ENCODE data around the gene NRM.
A peak's percentile ranks its signal among the peaks of the same experiment; 100 is the strongest.
"Not testable (repeated sequence)": the region's sequence is repeated elsewhere in the genome, so short reads cannot be mapped to it uniquely, and the experiment has no call there.

Gene NRM, protein sequence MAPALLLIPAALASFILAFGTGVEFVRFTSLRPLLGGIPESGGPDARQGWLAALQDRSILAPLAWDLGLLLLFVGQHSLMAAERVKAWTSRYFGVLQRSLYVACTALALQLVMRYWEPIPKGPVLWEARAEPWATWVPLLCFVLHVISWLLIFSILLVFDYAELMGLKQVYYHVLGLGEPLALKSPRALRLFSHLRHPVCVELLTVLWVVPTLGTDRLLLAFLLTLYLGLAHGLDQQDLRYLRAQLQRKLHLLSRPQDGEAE

DNA sequence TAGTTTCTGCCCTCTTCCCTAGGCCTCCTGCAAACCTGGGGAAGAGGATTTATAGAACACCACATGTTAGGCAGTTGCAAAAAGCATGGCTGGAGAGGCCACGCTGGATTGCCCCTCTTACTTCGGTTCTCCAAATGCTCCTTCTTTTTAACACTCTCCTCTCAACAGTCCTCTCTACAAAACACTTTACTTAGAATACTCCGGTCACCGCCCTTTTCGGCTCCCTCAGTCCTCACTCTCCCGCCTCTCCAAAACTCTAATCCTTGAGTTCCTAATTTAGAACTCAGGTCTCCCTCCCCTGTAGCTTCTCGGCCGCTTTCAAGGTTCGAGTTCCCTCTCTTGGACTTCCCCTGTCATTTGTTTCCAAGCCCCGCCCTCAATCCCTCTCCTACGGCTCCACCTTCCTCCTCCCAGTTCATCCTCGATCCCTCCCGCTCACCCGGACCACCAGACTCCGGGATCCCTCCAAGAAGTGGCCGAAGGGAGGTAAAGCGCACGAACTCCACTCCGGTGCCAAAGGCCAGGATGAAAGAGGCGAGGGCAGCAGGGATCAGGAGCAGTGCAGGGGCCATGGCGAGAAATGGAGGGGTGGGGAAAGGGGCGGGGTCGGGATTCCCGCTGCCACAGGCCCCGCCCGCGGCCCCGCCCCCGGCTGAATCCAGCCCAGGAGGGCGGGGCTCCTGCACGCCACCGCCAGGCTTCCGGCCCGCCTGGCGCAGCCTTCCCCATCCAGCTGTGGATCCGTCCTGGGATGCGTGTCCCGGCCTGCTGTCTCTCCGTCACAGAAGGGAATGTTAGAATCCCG, at the start of gene NRM:
NRM (minus strand) TSS at position 582 of the 805 bp plus-strand sequence; CDS start at position 572, 10 bp downstream.
- DNase-seq (ENCODE audit: low spot score) (peak; percentile 54), FAIRE-seq (no peak)

DNA sequence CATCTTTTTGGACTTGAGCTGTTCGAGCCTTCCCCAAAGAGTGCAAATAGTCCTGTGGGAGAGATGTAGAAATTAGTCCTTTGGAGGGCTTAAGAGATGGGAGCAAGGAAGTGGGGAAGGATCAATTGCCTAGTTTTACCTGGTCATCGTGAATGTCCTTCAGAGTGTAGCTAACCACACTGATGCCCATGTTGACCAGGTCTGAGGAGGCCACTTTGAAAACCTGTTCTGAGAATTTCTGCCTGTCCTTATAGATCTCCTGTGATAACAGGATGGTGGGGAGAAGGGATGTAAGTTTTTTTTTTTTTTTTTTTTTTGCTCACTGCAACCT, 49.7 kb upstream of the NRM start:
- FAIRE-seq = no peak
- DNase-seq (ENCODE audit: low spot score) = no peak

DNA sequence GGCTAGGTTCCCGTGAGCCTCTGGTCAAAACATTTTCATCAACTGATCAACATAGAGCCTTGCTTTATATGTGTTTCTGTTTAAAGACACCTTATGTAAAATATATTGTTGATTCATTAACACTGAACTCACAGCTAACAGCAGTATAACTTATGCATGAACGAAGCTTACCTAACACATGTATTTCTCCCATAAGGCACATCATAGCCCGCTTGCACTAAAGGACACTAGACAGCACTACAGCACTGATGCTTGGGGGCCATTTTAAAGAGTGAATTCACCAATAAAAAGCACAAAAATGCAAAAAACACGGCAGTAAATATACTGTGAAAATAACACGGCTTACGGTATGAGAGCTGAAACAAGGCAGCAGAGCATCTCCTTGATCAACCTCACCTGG, 47.7 kb upstream of the NRM start:
- DNase-seq (ENCODE audit: low spot score) = no peak
- FAIRE-seq = no peak

DNA sequence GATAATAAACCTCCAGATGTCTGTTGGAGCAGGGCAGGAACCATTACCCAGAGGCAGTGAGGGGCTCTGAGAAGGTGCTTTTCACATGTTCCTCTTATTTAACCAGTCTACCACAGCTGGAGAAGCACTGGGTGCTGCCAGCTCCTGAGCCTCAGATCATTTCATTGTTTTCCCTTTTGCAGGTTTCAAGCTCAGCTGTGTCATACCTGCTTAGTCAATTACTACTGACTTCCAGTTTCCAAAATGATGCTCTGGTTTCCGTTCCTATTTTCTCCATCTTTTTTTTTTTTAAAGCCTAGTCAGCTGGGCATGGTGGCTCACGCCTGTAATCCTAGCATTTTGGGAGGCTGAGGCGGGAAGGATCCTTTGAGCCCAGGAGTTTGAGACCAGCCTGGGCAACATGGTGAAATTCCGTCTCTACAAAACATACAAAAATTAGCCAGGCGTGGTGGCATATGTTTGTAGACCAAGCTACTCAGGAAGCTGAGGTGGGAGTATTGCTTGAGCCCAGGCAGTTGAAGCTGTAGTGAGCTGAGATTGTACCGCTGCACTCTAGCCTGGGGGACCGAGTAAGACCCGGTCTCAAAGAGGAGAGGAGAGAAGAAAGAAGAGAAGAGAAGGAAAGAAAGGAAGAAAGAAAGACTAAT, 45.0 kb upstream of the NRM start:
- DNase-seq (ENCODE audit: low spot score) (no peak), FAIRE-seq (no peak)

DNA sequence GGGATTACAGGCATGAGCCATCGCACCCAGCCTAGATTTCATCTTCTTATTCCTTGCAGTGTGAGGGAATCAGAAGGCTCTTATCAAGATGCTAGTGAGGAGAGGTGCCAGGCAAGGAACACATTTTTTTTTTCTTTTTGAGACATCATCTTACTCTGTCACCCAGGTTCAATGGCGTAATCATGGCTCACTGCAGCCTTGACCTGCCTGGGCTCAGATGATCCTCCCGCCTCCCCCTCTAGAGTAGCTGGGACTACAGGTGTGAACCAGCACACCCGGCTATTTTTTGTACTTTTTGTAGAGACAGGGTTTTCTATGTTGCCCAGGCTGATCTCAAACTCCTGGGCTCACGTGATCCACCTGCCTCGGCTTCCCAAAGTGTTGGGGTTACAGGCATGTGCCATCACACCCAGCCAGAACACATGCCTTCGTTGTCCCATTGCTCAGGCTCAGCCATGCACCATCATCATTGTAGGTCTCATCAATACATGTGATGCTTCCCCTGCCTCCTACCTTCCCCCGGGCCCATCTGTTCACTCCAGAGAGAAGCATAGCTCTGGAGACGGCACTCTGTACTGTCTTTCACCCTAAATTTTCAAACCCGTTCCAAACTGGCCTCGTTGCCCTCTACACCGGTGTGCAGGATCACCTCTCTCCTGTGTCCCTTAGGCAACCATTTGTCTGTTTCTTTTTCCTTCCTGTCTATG, 41.6 kb upstream of the NRM start:
- FAIRE-seq = no peak

DNA sequence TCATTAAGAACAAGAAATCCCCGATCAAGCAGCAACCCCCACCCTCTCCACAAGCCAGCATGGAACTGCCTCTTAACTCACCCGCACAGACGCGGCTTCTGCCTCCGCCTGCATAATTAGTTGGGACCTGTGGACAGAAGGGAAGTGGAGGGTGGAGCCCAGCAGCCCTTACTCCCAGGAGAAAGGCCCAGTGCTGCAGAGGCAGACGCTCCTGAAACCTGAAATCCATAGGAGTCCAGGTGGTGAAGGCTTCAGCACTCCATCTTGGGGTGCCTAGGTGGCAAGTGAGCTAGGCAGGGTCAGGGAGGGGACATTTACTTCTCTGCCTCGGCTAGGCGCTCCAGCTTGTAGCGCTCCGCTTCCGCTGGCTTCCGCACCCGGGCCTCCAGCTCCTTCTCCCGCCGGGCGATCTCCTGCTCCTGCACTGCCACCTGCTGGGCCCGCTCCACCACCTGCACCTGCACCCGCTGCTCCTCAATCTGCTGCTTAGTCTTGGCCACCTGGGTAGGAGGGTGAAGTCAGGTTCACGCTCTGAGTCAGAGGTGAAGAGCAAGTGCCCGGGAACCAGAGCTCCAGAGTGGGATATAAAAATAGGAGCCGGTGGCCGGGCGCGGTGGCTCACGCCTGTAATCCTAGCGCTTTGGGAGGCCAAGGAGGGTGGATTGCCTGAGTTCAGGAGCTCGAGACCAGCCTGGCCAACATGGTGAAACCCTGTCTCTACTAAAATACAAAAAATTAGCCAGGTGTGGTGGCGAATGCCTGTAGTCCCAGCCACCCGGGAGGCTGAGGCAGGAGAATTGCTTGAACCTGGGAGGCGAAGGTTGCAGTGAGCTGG, 40.0 kb upstream of the NRM start:
- FAIRE-seq = no peak
- DNase-seq (ENCODE audit: low spot score) = no peak

More for the DNA sequence above, 41.6 kb upstream of the NRM start:
- no peak for DNase-seq (ENCODE audit: low spot score)

DNA sequence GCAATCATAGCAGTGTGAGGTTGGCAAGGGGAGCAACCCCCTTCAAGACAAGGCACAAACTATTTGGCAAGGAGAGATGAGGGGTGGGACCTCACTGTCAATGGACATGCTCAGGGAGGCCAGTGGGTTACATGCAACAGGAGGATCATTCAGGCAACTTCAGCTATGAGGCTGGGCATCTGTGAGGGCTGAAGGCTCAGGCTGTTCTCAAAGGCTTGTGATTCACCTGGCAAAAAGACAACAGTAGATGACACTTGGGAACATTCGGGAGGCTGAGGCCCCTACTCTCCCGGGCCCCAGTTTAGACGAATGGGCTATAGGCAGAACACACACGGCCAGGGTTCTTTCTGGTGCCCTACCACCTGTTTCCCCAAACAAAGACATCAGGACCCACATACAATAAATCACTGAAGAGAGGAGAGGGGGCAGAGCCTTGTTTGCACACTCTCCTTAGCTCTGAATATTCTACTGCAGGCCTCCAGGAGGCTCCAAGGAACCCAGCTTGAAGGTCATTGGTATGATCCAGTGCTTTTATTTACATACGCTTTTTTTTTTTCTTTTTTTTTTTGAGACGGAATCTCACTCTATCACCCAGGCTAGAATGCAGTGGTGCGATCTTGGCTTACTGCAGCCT, 37.3 kb upstream of the NRM start:
- DNase-seq (ENCODE audit: low spot score) (no peak), FAIRE-seq (no peak)

DNA sequence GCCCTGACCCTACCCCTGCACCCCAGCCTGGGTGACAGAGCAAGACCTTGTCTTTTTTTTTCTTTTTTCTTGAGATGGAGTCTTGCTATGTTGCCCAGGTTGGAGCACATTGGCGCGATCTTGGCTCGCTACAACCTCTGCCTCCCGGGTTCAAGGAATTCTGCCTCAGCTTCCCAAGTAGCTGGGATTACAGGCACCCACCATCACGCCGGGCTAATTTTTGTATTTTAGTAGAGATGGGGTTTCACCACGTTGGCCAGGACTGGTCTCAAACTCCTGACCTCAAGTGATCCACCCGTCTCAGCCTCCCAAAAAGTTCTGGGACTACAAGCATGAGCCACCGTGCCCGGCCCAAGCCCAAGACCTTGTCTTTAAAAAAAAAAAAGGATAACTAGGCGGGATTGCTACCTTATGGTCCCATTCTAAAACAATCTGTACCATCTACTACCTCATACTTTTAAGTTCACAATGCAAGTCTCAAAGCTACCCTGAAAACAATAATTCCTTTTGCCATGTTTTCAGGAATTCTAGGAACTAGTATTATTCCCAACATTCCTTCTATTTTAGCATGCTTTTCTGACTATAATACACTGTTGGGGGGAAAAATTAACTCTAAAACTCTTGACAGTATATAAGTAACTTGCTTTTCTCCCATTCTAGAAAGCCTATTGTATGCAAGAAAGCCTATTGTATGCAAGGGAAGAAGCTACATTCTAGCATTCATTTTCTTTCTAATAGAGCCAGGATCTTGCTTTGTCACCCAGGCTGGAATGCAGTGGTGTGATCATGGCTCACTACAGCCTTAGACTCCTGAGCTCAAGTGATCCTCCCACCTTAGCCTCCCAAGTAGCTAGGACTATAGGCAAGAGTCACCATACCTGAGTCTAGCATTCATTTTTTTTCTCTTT, 36.0 kb upstream of the NRM start:
- FAIRE-seq (no peak), DNase-seq (ENCODE audit: low spot score) (no peak)

DNA sequence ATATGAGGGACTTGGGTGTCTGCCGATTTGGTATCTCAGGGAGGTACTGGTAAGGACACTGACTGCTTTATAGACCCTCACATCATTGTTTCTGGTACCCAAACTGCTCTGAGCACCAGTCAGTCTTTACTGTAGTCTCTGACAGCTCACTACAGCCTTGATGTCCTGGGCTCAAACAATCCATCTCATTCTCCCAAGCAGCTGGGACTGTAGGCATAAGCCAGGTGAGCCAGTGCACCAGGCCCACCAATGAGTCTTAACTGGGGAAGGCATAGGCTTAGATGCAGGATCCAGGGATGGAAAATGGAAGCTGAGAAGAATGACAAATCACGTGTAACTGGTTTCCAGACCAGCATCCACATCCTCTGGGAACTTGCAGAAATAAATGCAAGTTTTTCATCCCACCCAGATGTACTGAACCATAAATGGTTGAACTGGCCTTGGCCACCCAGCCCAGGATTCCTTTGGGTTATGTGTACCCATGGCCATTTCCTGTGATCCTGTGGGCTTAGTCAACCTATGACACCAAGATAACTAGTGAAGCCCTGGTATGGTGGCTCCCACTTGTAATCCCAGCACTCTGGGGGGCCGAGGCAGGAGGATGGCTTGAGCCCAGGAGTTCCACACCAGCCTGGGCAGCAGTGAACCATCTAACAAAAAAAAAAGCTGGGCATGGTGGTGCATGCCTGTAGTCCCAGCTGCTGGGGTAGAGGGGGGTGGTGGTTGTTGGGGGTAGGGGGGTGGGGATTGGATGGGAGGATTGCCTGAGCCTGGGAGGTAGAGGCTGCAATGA, 35.1 kb upstream of the NRM start:
- FAIRE-seq (peak; percentile 61), DNase-seq (ENCODE audit: low spot score) (peak; percentile 86)

DNA sequence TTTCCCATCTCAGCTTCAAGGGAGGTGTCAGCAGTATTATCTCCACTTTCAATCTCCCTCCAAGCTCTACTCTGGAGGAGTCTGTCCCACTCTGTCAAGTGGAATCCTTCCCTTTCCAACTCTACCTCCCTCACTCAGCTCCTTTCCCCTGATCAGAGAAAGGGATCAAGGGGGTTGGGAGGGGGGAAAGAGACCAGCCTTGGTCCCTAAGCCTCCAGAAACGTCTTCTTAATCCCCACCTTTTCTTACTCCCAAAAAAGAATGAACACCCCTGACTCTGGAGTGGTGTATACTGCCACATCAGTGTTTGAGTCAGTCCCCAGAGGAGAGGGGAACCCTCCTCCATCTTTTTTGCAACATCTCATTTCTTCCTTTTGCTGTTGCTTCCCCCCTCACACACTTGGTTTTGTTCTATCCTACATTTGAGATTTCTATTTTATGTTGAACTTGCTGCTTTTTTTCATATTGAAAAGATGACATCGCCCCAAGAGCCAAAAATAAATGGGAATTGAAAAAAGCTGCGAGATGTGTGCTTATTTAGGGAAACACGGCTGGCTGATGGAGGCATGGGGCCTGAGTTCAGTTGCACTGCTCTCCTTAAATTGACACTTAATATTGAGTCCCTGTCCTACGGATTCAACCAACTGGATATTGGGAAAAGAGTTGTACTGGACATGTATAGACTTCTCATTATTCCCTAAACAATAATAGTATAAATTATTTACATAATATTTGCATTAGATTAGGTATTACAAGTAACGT, 34.3 kb upstream of the NRM start:
- no peak for FAIRE-seq
- DNase-seq (ENCODE audit: low spot score) = no peak

DNA sequence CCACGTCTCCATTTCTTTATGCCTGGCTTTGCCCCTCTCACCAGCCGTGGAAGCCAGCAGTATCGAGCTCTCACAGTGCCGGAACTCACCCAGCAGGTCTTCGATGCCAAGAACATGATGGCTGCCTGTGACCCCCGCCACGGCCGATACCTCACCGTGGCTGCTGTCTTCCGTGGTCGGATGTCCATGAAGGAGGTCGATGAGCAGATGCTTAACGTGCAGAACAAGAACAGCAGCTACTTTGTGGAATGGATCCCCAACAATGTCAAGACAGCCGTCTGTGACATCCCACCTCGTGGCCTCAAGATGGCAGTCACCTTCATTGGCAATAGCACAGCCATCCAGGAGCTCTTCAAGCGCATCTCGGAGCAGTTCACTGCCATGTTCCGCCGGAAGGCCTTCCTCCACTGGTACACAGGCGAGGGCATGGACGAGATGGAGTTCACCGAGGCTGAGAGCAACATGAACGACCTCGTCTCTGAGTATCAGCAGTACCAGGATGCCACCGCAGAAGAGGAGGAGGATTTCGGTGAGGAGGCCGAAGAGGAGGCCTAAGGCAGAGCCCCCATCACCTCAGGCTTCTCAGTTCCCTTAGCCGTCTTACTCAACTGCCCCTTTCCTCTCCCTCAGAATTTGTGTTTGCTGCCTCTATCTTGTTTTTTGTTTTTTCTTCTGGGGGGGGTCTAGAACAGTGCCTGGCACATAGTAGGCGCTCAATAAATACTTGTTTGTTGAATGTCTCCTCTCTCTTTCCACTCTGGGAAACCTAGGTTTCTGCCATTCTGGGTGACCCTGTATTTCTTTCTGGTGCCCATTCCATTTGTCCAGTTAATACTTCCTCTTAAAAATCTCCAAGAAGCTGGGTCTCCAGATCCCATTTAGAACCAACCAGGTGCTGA, 33.3 kb upstream of the NRM start:
- not testable (repeated sequence) for FAIRE-seq; DNase-seq (ENCODE audit: low spot score)

DNA sequence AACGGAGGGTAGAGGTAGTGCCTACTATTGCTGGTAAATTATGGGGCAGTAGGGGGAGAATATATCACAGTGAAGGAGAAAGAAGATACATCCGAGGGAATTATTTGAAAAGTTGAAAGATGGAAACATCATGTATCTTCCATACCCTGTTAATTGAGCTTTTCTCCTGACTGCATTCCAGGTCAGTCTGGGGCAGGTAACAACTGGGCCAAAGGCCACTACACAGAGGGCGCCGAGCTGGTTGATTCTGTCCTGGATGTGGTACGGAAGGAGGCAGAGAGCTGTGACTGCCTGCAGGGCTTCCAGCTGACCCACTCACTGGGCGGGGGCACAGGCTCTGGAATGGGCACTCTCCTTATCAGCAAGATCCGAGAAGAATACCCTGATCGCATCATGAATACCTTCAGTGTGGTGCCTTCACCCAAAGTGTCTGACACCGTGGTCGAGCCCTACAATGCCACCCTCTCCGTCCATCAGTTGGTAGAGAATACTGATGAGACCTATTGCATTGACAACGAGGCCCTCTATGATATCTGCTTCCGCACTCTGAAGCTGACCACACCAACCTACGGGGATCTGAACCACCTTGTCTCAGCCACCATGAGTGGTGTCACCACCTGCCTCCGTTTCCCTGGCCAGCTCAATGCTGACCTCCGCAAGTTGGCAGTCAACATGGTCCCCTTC, 32.5 kb upstream of the NRM start:
- not testable (repeated sequence) for FAIRE-seq; DNase-seq (ENCODE audit: low spot score)

DNA sequence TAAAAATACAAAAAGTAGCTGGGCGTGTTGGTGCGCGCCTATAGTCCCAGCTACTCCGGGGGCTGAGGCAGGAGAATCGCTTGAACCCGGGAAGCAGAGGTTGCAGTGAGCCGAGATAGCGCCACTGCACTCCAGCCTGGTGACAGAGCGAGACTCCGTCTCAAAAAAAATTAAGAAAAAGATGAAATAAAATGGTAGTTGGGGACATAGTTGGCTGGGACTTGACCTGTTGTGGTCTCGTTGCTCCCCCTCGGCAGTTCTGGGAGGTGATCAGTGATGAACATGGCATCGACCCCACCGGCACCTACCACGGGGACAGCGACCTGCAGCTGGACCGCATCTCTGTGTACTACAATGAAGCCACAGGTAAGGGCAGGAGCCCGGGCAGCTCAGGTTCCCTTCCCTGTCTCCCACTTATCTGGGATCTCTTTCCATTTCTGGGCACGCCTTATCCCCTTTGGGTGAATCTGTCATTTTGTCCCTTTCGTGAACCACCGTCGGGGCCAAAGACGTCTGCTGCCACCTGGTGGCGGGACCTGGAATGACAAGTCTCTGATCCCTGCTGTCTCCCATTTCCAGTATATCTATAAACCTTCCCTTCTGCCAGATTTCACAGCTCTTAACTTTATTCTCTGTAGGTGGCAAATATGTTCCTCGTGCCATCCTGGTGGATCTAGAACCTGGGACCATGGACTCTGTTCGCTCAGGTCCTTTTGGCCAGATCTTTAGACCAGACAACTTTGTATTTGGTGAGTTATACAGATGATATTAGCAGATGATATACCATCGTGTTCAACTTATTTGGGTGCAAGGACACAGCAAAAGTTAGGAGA, 31.7 kb upstream of the NRM start:
- FAIRE-seq (no peak), DNase-seq (ENCODE audit: low spot score) (peak; percentile 67)

DNA sequence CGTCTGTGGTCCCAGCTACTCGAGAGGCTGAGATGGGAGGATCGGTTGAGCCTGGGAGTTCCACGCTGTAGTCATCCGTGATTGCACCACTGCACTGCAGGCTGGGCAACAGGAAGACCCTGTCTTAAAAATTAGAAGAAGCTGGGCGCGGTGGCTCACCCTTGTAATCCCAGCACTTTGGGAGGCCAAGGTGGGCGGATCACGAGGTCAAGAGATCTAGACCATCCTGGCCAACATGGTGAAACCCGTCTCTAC, 31.2 kb upstream of the NRM start:
- not testable (repeated sequence) for DNase-seq (ENCODE audit: low spot score); FAIRE-seq

DNA sequence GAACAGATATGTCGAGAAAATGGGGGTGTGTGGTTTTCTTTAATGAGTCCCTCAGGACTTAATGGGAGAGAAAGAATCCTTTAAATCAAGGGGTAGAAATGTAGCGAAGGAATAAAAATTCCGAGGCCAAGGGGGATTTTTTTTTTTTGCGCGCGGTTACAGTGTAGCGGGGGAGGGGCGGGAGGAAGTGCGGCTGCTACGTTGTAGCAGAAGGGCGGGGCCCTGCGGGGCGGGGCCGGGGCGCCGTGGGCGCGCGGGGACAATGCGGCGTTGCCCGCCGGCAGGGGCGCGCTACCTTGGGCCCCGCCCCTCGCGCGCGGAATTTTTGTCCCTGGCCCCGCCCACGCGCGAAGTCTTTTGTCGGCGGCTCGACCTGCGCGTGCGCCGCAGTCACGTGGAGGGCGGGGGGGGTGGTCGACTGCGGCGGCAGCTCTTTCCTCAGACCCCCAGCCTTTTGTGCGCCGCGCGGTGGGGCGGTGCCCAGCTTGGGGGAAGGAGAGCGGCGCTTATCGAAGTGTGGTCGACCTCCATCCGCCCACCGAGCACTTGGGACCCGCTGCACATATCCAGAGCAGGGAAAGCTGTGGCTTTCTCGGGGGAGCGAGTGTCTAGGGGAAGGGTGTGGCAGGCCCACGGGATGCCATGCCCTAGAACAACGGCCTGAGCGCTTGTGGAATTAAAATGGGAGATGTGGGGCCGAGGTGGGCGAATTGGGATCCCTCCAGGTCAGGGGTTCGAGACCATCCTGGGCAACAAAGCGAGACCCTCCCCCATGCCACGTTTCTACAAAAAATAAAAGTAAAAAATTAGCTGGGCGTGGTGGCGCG, 30.6 kb upstream of the NRM start:
- peak; percentile 70 for DNase-seq (ENCODE audit: low spot score)
- FAIRE-seq = no peak
